ENCODE data around the gene HTR5A. TPM values are rescaled to one million over a fixed set of nuclear protein-coding genes. Genes with fewer than 3 reads are reported as not detected.

Gene HTR5A
- total and polyA plus RNA-seq, 2 of the 13 experiments (the other 11 are each of a cell fraction or from before 2014, with no cell fraction given) = not detected

DNA sequence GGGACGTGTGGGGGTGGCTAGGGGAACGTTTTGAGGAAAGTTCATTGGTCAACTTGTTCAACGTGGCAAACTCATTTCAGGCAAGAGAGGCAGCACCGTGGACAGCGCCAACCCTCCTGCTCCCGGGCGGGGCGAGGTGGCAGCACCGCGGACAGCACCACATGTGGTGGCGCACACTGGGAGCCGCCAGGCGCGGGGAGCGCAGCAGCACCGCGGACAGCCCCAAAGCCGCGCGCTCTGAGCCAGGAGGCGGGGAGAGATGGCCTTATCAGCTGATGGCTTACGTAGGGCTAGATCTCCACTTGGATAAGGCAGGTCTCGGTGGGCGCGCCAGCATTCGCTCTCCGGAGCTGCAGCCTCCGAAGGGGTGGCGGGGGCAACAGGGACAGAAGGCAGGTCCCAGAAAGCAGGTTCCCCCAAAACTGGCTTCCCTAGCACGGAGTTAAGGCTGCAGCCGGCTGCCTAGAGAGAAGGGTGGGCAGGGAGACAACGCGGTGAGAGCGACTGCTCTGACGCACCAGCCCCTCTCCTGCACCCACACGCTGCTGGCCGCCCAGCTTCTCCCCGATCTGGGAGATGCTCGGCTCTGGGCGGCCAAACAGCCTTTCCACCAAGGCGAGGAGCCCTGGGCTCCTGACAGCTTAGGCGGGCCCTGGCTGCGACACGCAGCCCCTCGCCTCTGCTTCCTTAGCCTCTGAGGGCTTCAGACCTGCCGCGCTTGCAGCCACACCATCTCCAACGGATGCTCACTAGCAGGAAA lies at the start of gene HTR5A (continued):
- TF ChIP-seq, protein P1, sequence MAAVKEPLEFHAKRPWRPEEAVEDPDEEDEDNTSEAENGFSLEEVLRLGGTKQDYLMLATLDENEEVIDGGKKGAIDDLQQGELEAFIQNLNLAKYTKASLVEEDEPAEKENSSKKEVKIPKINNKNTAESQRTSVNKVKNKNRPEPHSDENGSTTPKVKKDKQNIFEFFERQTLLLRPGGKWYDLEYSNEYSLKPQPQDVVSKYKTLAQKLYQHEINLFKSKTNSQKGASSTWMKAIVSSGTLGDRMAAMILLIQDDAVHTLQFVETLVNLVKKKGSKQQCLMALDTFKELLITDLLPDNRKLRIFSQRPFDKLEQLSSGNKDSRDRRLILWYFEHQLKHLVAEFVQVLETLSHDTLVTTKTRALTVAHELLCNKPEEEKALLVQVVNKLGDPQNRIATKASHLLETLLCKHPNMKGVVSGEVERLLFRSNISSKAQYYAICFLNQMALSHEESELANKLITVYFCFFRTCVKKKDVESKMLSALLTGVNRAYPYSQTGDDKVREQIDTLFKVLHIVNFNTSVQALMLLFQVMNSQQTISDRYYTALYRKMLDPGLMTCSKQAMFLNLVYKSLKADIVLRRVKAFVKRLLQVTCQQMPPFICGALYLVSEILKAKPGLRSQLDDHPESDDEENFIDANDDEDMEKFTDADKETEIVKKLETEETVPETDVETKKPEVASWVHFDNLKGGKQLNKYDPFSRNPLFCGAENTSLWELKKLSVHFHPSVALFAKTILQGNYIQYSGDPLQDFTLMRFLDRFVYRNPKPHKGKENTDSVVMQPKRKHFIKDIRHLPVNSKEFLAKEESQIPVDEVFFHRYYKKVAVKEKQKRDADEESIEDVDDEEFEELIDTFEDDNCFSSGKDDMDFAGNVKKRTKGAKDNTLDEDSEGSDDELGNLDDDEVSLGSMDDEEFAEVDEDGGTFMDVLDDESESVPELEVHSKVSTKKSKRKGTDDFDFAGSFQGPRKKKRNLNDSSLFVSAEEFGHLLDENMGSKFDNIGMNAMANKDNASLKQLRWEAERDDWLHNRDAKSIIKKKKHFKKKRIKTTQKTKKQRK (IDR thresholded peaks at IDR 0.05; ENCODE audit: low read length) = no peak
- TF ChIP-seq MZF1 (CRISPR knock-in tag; IDR thresholded peaks at IDR 0.05; ENCODE audit: borderline replicate concordance) (peak; percentile 100), THAP11 (CRISPR knock-in tag; IDR thresholded peaks at IDR 0.05) (peak; percentile 91), FOXC1 (CRISPR knock-in tag; IDR thresholded peaks at IDR 0.05; ENCODE audit: borderline replicate concordance) (peak; percentile 100), TFAP4 (IDR thresholded peaks at IDR 0.05; ENCODE audit: borderline replicate concordance, low read depth) (peak; percentile 85; the same call in 1 of the 2 replicates), ZFP41 (CRISPR knock-in tag; IDR thresholded peaks at IDR 0.05; ENCODE audit: borderline replicate concordance) (peak; percentile 100), SMC3 (IDR thresholded peaks at IDR 0.05; ENCODE audit: low read length) (no peak), IRF1 (CRISPR knock-in tag; IDR thresholded peaks at IDR 0.05; ENCODE audit: low read depth) (peak; percentile 99), ZNF564 (CRISPR knock-in tag; IDR thresholded peaks at IDR 0.05) (peak; percentile 100), ZNF558 (CRISPR knock-in tag; IDR thresholded peaks at IDR 0.05; ENCODE audit: borderline replicate concordance) (peak; percentile 100), IKZF1 (IDR thresholded peaks at IDR 0.05) (no peak)
- TF ChIP-seq, protein P2, sequence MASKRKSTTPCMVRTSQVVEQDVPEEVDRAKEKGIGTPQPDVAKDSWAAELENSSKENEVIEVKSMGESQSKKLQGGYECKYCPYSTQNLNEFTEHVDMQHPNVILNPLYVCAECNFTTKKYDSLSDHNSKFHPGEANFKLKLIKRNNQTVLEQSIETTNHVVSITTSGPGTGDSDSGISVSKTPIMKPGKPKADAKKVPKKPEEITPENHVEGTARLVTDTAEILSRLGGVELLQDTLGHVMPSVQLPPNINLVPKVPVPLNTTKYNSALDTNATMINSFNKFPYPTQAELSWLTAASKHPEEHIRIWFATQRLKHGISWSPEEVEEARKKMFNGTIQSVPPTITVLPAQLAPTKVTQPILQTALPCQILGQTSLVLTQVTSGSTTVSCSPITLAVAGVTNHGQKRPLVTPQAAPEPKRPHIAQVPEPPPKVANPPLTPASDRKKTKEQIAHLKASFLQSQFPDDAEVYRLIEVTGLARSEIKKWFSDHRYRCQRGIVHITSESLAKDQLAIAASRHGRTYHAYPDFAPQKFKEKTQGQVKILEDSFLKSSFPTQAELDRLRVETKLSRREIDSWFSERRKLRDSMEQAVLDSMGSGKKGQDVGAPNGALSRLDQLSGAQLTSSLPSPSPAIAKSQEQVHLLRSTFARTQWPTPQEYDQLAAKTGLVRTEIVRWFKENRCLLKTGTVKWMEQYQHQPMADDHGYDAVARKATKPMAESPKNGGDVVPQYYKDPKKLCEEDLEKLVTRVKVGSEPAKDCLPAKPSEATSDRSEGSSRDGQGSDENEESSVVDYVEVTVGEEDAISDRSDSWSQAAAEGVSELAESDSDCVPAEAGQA (IDR thresholded peaks at IDR 0.05; ENCODE audit: low read depth) = 0 out of 2 replicates have a peak, but pooled peaks have one; percentile 20
- TF ChIP-seq, protein P2 (CRISPR knock-in tag; IDR thresholded peaks at IDR 0.05; ENCODE audit: borderline replicate concordance) = peak; percentile 100
- TF ChIP-seq, protein P3, sequence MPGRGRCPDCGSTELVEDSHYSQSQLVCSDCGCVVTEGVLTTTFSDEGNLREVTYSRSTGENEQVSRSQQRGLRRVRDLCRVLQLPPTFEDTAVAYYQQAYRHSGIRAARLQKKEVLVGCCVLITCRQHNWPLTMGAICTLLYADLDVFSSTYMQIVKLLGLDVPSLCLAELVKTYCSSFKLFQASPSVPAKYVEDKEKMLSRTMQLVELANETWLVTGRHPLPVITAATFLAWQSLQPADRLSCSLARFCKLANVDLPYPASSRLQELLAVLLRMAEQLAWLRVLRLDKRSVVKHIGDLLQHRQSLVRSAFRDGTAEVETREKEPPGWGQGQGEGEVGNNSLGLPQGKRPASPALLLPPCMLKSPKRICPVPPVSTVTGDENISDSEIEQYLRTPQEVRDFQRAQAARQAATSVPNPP (CRISPR knock-in tag; IDR thresholded peaks at IDR 0.05) = peak; percentile 100
- TF ChIP-seq, protein P4, sequence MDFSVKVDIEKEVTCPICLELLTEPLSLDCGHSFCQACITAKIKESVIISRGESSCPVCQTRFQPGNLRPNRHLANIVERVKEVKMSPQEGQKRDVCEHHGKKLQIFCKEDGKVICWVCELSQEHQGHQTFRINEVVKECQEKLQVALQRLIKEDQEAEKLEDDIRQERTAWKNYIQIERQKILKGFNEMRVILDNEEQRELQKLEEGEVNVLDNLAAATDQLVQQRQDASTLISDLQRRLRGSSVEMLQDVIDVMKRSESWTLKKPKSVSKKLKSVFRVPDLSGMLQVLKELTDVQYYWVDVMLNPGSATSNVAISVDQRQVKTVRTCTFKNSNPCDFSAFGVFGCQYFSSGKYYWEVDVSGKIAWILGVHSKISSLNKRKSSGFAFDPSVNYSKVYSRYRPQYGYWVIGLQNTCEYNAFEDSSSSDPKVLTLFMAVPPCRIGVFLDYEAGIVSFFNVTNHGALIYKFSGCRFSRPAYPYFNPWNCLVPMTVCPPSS (IDR thresholded peaks at IDR 0.05) = no peak
